HCT116 (cell line): ENCODE data around the gene RIPK4. TPM values are rescaled to one million over a fixed set of nuclear protein-coding genes. Genes with fewer than 3 reads are reported as not detected.

Experiments
- ATAC-seq: fragments of 200-7000 bp; cut with Tn5 transposase; 2 replicates; pipeline ENCODE4 v1.9.1; 2020; ENCODE audit warnings: mild to moderate bottlenecking, moderate library complexity
- BruUV-seq: library from RNA; stranded (reverse); fragments of 400-500 nt; replicated peaks from 2 replicates; lab custom pipeline; 2021; lab: Mats Ljungman, UMichigan
- CTCF ChIA-PET: fragments of 300-600 bp; sonication (Branson Sonifier 250); formaldehyde crosslinking; loops from one replicate; lab custom pipeline; 2021; ENCODE audit warnings: antibody characterized with exemption; lab: Charles Lee
- POLR2A ChIA-PET: fragments of 300-600, 350-600 bp; sonication (Branson Sonifier 250); formaldehyde crosslinking; loops from one replicate; lab custom pipeline; 2021; ENCODE audit warnings: antibody characterized with exemption; lab: Charles Lee
- RAD21 ChIA-PET, 2 experiments: fragments of 300-600 bp; sonication (Branson Sonifier 250); formaldehyde crosslinking; loops; one replicate each; lab custom pipeline; 2023; ENCODE audit warnings: low total read pairs in 2 of 2; ENCODE audit not compliant: uncharacterized antibody in 2 of 2, unreplicated experiment in 2 of 2, low non-redundant PET in 1 of 2; lab: Charles Lee
- DNase-seq: peaks from one replicate; pipeline ENCODE4 v3.0.0-alpha.2; 2010; ENCODE audit warnings: low read depth, low spot score
- H2AFZ ChIP-seq: fragments of 200-600 bp; shearing (Covaris generic), sonication (generic); 2 replicates; pipeline ENCODE4 v1.6.1; 2017; ENCODE audit warnings: low read depth, mixed run types, mixed read lengths, antibody characterized with exemption, low read length; ENCODE audit not compliant: poor library complexity, severe bottlenecking
- H3K27ac ChIP-seq: 2 replicates; pipeline ENCODE4 v1.5.1; 2012; ENCODE audit warnings: low read depth, low read length
- H3K27me3 ChIP-seq: fragments of 200-600 bp; sonication (generic); 2 replicates; pipeline ENCODE4 v1.6.1; 2016; ENCODE audit warnings: mixed run types, low read length, mixed read lengths; ENCODE audit not compliant: insufficient read depth
- H3K36me3 ChIP-seq, 2 experiments: fragments of 200-500 bp in 1 of 2; fragments of 200-600 bp in 1 of 2; sonication (Bioruptor generic) in 1 of 2; sonication (generic) in 1 of 2; 2 replicates each; pipeline versions ENCODE4 v1.5.1 to v1.6.1; 2014 to 2016; ENCODE audit warnings: low read length in 2 of 2, inconsistent platforms in 1 of 2, mixed read lengths in 1 of 2, mixed run types in 1 of 2; ENCODE audit not compliant: insufficient read depth in 2 of 2, control insufficient read depth in 1 of 2
- H3K4me1 ChIP-seq, 2 experiments: fragments of 200-600 bp in 1 of 2; sonication (generic) in 1 of 2; 2 replicates each; pipeline versions ENCODE4 v1.5.1 to v1.6.1; 2012 to 2017; ENCODE audit warnings: low read length in 2 of 2, inconsistent platforms in 1 of 2, mild to moderate bottlenecking in 1 of 2, mixed read lengths in 1 of 2, mixed run types in 1 of 2, moderate library complexity in 1 of 2; ENCODE audit not compliant: insufficient read depth in 2 of 2, control insufficient read depth in 1 of 2
- H3K4me2 ChIP-seq: fragments of 200-600 bp; sonication (generic); 2 replicates; pipeline ENCODE4 v1.6.1; 2017; ENCODE audit warnings: mixed run types, low read length, mixed read lengths
- H3K4me3 ChIP-seq, 2 experiments: fragments of 200-600 bp in 1 of 2; sonication (generic) in 1 of 2; replicated peaks in 1 of 2; 2 replicates each; pipeline ENCODE4 v1.5.1; 2011 to 2016; ENCODE audit warnings: low read length in 2 of 2, control low read depth in 1 of 2, low read depth in 1 of 2, mild to moderate bottlenecking in 1 of 2, mixed read lengths in 1 of 2, mixed run types in 1 of 2
- H3K79me2 ChIP-seq: fragments of 200-600 bp; sonication (generic); 2 replicates; pipeline ENCODE4 v1.6.1; 2017; ENCODE audit warnings: mild to moderate bottlenecking, mixed run types, low read length, moderate library complexity, mixed read lengths; ENCODE audit not compliant: insufficient read depth
- H3K9ac ChIP-seq: fragments of 200-600 bp; sonication (generic); 2 replicates; pipeline ENCODE4 v1.6.1; 2016; ENCODE audit warnings: low read length, mixed read lengths
- H3K9me2 ChIP-seq: fragments of 200-600 bp; sonication (generic), shearing (Covaris generic); 2 replicates; pipeline ENCODE4 v1.6.1; 2017; ENCODE audit warnings: mixed run types, mild to moderate bottlenecking, moderate library complexity; ENCODE audit not compliant: insufficient read depth
- H3K9me3 ChIP-seq, 2 experiments: fragments of 200-500 bp in 1 of 2; fragments of 200-600 bp in 1 of 2; sonication (Bioruptor generic) in 1 of 2; sonication (generic) in 1 of 2; 2 replicates each; pipeline ENCODE4 v1.6.1; 2014 to 2017; ENCODE audit warnings: low read length in 2 of 2, mixed read lengths in 2 of 2, inconsistent platforms in 1 of 2, low read depth in 1 of 2, mild to moderate bottlenecking in 1 of 2, mixed run types in 1 of 2, moderate library complexity in 1 of 2; ENCODE audit not compliant: control insufficient read depth in 1 of 2, insufficient read depth in 1 of 2
- H4K20me1 ChIP-seq: fragments of 200-600 bp; sonication (generic), shearing (Covaris generic); 2 replicates; pipeline ENCODE4 v1.6.1; 2017; ENCODE audit warnings: mixed run types, mild to moderate bottlenecking, moderate library complexity; ENCODE audit not compliant: insufficient read depth
- ATF3 ChIP-seq: IDR thresholded peaks from 2 replicates; pipeline ENCODE4 v1.6.1; 2012
- CBX3 ChIP-seq: IDR thresholded peaks from 2 replicates; pipeline ENCODE4 v1.6.1; 2012; ENCODE audit warnings: low read depth
- CTCF ChIP-seq, 3 experiments: fragments of 200-600 bp in 1 of 3; sonication (generic) in 1 of 3; IDR thresholded peaks in 2 of 3; conservative IDR thresholded peaks in 1 of 3; 2 replicates each; pipeline ENCODE4 v1.5.1; 2012 to 2017; ENCODE audit warnings: low read depth in 2 of 3, low read length in 2 of 3, antibody characterized with exemption in 1 of 3, borderline replicate concordance in 1 of 3, control low read depth in 1 of 3, mild to moderate bottlenecking in 1 of 3, mixed read lengths in 1 of 3, mixed run types in 1 of 3, moderate library complexity in 1 of 3; ENCODE audit not compliant: insufficient read depth in 1 of 3
- EGR1 ChIP-seq: IDR thresholded peaks from 2 replicates; pipeline ENCODE4 v1.6.1; 2012; ENCODE audit warnings: low read depth
- ELF1 ChIP-seq: IDR thresholded peaks from 2 replicates; pipeline ENCODE4 v1.6.1; 2012; ENCODE audit warnings: low read depth, borderline replicate concordance
- EZH2 ChIP-seq: fragments of 200-600 bp; sonication (generic); IDR thresholded peaks from 2 replicates; pipeline ENCODE4 v1.6.1; 2017; ENCODE audit warnings: antibody characterized with exemption, mixed run types
- FOSL1 ChIP-seq: IDR thresholded peaks from 2 replicates; pipeline ENCODE4 v1.6.1; 2012; ENCODE audit warnings: low read depth
- JUND ChIP-seq: IDR thresholded peaks from 2 replicates; pipeline ENCODE4 v1.6.1; 2012
- MAX ChIP-seq: IDR thresholded peaks from 2 replicates; pipeline ENCODE4 v1.6.1; 2012
- POLR2A ChIP-seq: IDR thresholded peaks from 2 replicates; pipeline ENCODE4 v1.7.0; 2011; ENCODE audit warnings: borderline replicate concordance; ENCODE audit not compliant: insufficient read depth, insufficient read length; ENCODE audit errors: extremely low read depth
- POLR2AphosphoS5 ChIP-seq: IDR thresholded peaks from 2 replicates; pipeline ENCODE4 v1.6.1; 2011; ENCODE audit warnings: mild to moderate bottlenecking, low read depth, low read length, moderate library complexity
- RAD21 ChIP-seq: IDR thresholded peaks from 2 replicates; pipeline ENCODE4 v1.6.1; 2012; ENCODE audit warnings: low read depth, mild to moderate bottlenecking
- REST ChIP-seq: IDR thresholded peaks from 2 replicates; pipeline ENCODE4 v1.6.1; 2012; ENCODE audit warnings: low read depth
- SIN3A ChIP-seq: IDR thresholded peaks from 2 replicates; pipeline ENCODE4 v1.6.1; 2012; ENCODE audit warnings: low read depth
- SP1 ChIP-seq: IDR thresholded peaks from 2 replicates; pipeline ENCODE4 v1.6.1; 2012; ENCODE audit warnings: low read depth
- SRF ChIP-seq: IDR thresholded peaks from 2 replicates; pipeline ENCODE4 v1.6.1; 2012; ENCODE audit warnings: low read depth
- YY1 ChIP-seq: IDR thresholded peaks from 2 replicates; pipeline ENCODE4 v1.6.1; 2011; ENCODE audit warnings: low read length, low read depth, moderate library complexity, mild to moderate bottlenecking; ENCODE audit not compliant: insufficient replicate concordance; ENCODE audit errors: extremely low read depth
- ZBTB33 ChIP-seq: IDR thresholded peaks from 2 replicates; pipeline ENCODE4 v1.6.1; 2011; ENCODE audit warnings: mild to moderate bottlenecking, low read length, moderate library complexity; ENCODE audit not compliant: insufficient replicate concordance; ENCODE audit errors: extremely low read depth
- ZFX ChIP-seq: fragments of 450-650 bp; IDR thresholded peaks from 2 replicates; pipeline ENCODE4 v1.6.1; 2017
- ZNF274 ChIP-seq: fragments of 200-500 bp; sonication (Bioruptor generic); IDR thresholded peaks from 2 replicates; pipeline ENCODE4 v1.6.1; 2014; ENCODE audit warnings: mild to moderate bottlenecking, low read depth, low read length, inconsistent platforms
- intact Hi-C: fragments of 100-400 bp; cut with micrococcal nuclease; formaldehyde crosslinking; loops from 2 replicates; pipeline ENCODE4 v1.10.0; 2022
- total RNA-seq: library from RNA; stranded (reverse); gene quantifications from one replicate; pipeline ENCODE4 v1.2.1, GENCODE V29; 2021; ENCODE audit not compliant: unreplicated experiment

The RIPK4 gene
- total RNA-seq, 1 experiment from 2014 or later = 9.9 TPM

- peaks cover 13% of the 10 kb centered on the region; the same call in 1 of the 2 replicates for H4K20me1 ChIP-seq
- H3K9me3 ChIP-seq = no peaks in the 10 kb centered on the region
- intact Hi-C loops = no loop called here
- peak overlapping the region; percentile 66; the same call in 1 of the 2 replicates for H3K27ac ChIP-seq
- ChIA-PET RAD21 (interaction anchor here in 1 of 2 experiments (1.1 kb wide), 1 partner anchor 147 kb away, joined by 3 read pairs; no protein-coding TSS in a partner anchor), POLR2A (interaction anchor here (1.2 to 1.4 kb wide), 2 partner anchors 10 to 81 kb away, joined by 3 to 4 read pairs; no protein-coding TSS in a partner anchor), CTCF (interaction anchor here (1.0 to 1.4 kb wide), 2 partner anchors 19 to 148 kb away, joined by 3 to 6 read pairs; no protein-coding TSS in a partner anchor)
- H3K27me3 ChIP-seq = no peaks in the 10 kb centered on the region
- H3K4me3 ChIP-seq = no peak overlapping the region
- H3K9me2 ChIP-seq = no peaks in the 10 kb centered on the region
- H3K79me2 ChIP-seq = peaks cover 92% of the 10 kb centered on the region
- no TSS peak for BruUV-seq
- H3K4me2 ChIP-seq = peak overlapping the region; percentile 56
- DNase-seq (no peak), ATAC-seq (peak; percentile 56)
- peak overlapping the region; percentile 21; the same call in 1 of the 2 replicates for H3K9ac ChIP-seq
- peaks cover 30 to 43% of the 10 kb centered on the region in 2 experiments for H3K4me1 ChIP-seq
- H2AFZ ChIP-seq = no peak overlapping the region
- no peak for TF ChIP-seq EZH2
- TF ChIP-seq MAX = no peak
- TF ChIP-seq REST = no peak
- no peak for TF ChIP-seq ZFX
- TF ChIP-seq FOSL1 = no peak
- TF ChIP-seq CTCF (IDR thresholded peaks at IDR 0.05 in 2 of 3, conservative IDR thresholded peaks at IDR 0.05 in 1 of 3; ENCODE audit: borderline replicate concordance in 1 of 3, insufficient read depth in 1 of 3, low read depth in 2 of 3, low read length in 2 of 3) = no peak
- TF ChIP-seq SP1 = no peak
- no peak for TF ChIP-seq RAD21
- no peak for TF ChIP-seq SRF
- TF ChIP-seq ZBTB33 = no peak
- TF ChIP-seq CBX3 = no peak
- TF ChIP-seq ZNF274 = no peak
- no peak for TF ChIP-seq ATF3
- TF ChIP-seq EGR1 = no peak
- TF ChIP-seq JUND = no peak
- TF ChIP-seq ELF1 = no peak
- no peak for TF ChIP-seq POLR2AphosphoS5
- TF ChIP-seq SIN3A = no peak
- no peak for TF ChIP-seq YY1
- TF ChIP-seq POLR2A = no peak
- peaks cover 0 to 8% of the 10 kb centered on the region in 2 experiments; a peak in 1 of 4 replicates for H3K36me3 ChIP-seq
These were observed 7.5 kb downstream of the RIPK4 start for GRCh38 chr21:41759214-41759840.
